ENCODE data around the gene SIRPG. TPM values are rescaled to one million over a fixed set of nuclear protein-coding genes. Genes with fewer than 3 reads are reported as not detected.

SIRPG gene
- total RNA-seq, 2 experiments from 2014 or later, result 28.0 to 28.3 TPM

DNA sequence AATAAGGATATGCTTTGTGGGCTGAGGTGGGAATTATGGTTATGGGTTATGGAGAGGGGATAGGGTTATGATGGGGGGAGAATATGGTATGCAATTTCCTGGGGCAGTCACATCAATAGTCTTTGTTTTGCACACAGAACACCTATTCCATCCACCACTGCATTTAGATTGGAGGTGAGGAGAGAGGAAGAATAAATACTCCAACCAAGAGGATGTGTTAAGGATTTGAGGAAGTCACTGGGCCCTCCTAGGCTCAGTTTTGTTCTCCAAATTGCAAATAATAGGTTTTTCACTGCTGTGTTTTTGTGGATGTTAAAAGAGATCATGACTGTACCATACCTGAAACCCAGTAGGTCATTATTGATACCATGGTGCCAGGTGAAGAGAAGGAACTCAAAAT is 29.5 kb upstream of the SIRPG start:
- Mint-ChIP-seq H3K27ac (peak overlapping the region; percentile 86), H3K27me3 (no peaks in the 10 kb centered on the region), H3K36me3 (ENCODE audit: low read depth) (peaks cover 33% of the 10 kb centered on the region), H3K9me3 (peaks cover 6% of the 10 kb centered on the region), H3K4me1 (ENCODE audit: low read depth) (peaks cover 84% of the 10 kb centered on the region), H3K4me3 (peak overlapping the region; percentile 88)
- no peak for DNase-seq
- ATAC-seq (ENCODE audit: poor library complexity), result no peak
- no peak overlapping the region for H3K4me3 ChIP-seq (ENCODE audit: low read length)
- H3K9me3 ChIP-seq (ENCODE audit: control insufficient read depth in 1 of 2, insufficient read depth in 1 of 2, low read length in 2 of 2), result peaks cover 9 to 11% of the 10 kb centered on the region in 2 experiments
- no peaks in the 10 kb centered on the region for H3K36me3 ChIP-seq (ENCODE audit: insufficient read depth, low read length)
- ChIA-PET CTCF (no interaction called here), POLR2A (interaction anchor here (1.0 kb wide), 1 partner anchor 10 kb away, joined by 3 read pairs; no protein-coding TSS in a partner anchor)
- peak overlapping the region; percentile 64 to 66 for H3K27ac ChIP-seq (ENCODE audit: low read depth in 1 of 2, low read length in 2 of 2)
- TF ChIP-seq, protein P1, sequence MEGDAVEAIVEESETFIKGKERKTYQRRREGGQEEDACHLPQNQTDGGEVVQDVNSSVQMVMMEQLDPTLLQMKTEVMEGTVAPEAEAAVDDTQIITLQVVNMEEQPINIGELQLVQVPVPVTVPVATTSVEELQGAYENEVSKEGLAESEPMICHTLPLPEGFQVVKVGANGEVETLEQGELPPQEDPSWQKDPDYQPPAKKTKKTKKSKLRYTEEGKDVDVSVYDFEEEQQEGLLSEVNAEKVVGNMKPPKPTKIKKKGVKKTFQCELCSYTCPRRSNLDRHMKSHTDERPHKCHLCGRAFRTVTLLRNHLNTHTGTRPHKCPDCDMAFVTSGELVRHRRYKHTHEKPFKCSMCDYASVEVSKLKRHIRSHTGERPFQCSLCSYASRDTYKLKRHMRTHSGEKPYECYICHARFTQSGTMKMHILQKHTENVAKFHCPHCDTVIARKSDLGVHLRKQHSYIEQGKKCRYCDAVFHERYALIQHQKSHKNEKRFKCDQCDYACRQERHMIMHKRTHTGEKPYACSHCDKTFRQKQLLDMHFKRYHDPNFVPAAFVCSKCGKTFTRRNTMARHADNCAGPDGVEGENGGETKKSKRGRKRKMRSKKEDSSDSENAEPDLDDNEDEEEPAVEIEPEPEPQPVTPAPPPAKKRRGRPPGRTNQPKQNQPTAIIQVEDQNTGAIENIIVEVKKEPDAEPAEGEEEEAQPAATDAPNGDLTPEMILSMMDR (IDR thresholded peaks at IDR 0.05), result no peak
- intact Hi-C loops (cut with DNase I, micrococcal nuclease), result loop anchor here (5.0 to 10.0 kb wide), 2 partner anchors 45 to 48 kb away; no protein-coding TSS in a partner anchor
- H3K4me1 ChIP-seq (ENCODE audit: insufficient read depth, low read length), result peaks cover 25% of the 10 kb centered on the region
- H3K27me3 ChIP-seq (ENCODE audit: control insufficient read depth in 1 of 2, insufficient read depth in 2 of 2, low read length in 2 of 2), result no peaks in the 10 kb centered on the region

DNA sequence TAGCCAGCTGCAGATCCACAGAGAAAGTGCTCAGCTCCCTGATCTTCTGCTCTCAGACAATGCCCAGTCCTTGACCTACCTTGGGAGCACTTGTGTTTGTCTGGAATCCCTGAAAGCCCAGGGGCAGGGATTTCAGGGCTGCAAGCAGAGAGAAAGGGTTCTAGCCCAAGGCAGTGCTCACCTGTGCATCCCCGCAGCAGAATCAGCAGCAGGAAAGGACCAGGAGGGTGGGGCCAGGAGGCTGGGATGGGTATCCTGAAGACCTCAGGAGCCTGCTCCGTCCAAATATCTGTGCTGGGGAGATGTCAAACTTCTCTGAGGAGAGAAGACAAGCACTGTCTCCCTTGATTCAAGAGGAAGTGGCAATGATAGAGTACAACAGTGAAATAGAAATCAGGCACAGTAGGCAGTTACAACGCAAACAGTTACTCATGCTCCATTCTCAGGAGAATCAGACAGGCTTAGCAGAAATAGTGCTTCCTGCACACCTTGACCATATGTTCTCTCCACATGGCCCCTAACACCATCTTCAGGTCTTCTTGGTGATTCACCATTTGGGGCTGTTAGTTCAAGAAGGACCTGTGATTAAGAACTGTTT is 28.7 kb upstream of the SIRPG start:
- ATAC-seq (ENCODE audit: poor library complexity) (peak; percentile 75), DNase-seq (no peak)
- Mint-ChIP-seq H3K27me3 (no peaks in the 10 kb centered on the region), H3K27ac (peak overlapping the region; percentile 86), H3K4me3 (peak overlapping the region; percentile 88), H3K36me3 (ENCODE audit: low read depth) (peaks cover 38% of the 10 kb centered on the region), H3K4me1 (ENCODE audit: low read depth) (peaks cover 84% of the 10 kb centered on the region), H3K9me3 (no peaks in the 10 kb centered on the region)
- Histone ChIP-seq H3K36me3 (ENCODE audit: insufficient read depth, low read length) (no peaks in the 10 kb centered on the region), H3K27ac (ENCODE audit: low read depth in 1 of 2, low read length in 2 of 2) (peak overlapping the region; percentile 64 to 66), H3K9me3 (ENCODE audit: control insufficient read depth in 1 of 2, insufficient read depth in 1 of 2, low read length in 2 of 2) (peaks cover 8 to 12% of the 10 kb centered on the region in 2 experiments), H3K4me1 (ENCODE audit: insufficient read depth, low read length) (peaks cover 28% of the 10 kb centered on the region), H3K27me3 (ENCODE audit: control insufficient read depth in 1 of 2, insufficient read depth in 2 of 2, low read length in 2 of 2) (no peaks in the 10 kb centered on the region), H3K4me3 (ENCODE audit: low read length) (peak overlapping the region; percentile 49)
- TF ChIP-seq, protein P1 (IDR thresholded peaks at IDR 0.05), result no peak
- CTCF ChIA-PET, result no interaction called here
- POLR2A ChIA-PET, result interaction anchor here (1.1 to 3.0 kb wide), 2 partner anchors 11 to 19 kb away, joined by 3 to 21 read pairs; no protein-coding TSS in a partner anchor
- intact Hi-C loops (cut with DNase I, micrococcal nuclease), result loop anchor here (5.0 to 10.0 kb wide), 2 partner anchors 46 to 49 kb away; no protein-coding TSS in a partner anchor

DNA sequence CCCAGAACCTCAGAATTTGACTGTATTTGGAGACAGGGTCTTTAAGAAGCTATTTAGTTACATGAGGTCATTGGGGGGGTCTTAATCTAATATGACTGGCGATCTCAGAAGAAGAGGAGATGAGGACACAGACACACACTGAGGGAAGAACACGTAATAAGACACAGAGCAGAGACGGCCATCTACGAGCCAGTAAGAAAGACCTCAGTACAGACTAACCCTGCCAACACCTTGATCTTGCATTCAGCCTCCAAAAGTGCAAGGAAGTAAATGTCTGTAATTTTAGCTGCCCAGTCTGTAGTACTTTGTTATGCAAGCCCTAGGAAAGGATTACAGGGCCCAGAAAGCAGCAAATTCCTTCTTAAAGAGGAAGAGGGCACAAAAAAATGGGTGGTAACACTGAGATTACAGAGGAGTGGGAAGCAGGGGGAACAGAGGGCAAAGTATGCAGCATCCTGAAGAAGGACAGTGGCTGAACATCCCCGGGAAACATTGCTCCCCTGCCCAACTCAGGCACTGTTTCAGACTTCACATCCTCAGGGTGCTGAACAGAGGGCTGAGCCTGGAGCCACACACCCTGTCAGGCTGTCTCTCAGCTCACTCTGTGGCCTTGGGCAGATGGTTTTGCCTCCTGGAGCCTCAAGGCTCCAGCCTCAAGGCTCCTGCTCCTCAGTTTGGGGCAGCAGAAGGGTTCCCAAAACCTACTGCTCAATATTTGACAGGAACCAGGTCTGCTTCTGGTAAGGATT is 27.9 kb upstream of the SIRPG start:
- Histone ChIP-seq H3K4me3 (ENCODE audit: low read length) (peak overlapping the region; percentile 49), H3K27me3 (ENCODE audit: control insufficient read depth in 1 of 2, insufficient read depth in 2 of 2, low read length in 2 of 2) (no peaks in the 10 kb centered on the region), H3K9me3 (ENCODE audit: control insufficient read depth in 1 of 2, insufficient read depth in 1 of 2, low read length in 2 of 2) (peaks cover under 1 to 12% of the 10 kb centered on the region in 2 experiments), H3K36me3 (ENCODE audit: insufficient read depth, low read length) (no peaks in the 10 kb centered on the region), H3K4me1 (ENCODE audit: insufficient read depth, low read length) (peaks cover 31% of the 10 kb centered on the region), H3K27ac (ENCODE audit: low read depth in 1 of 2, low read length in 2 of 2) (peak overlapping the region; percentile 64 to 66)
- TF ChIP-seq, protein P1 (IDR thresholded peaks at IDR 0.05), result no peak
- DNase-seq, result peak in 1 of 14 experiments; percentile 37
- no peaks in the 10 kb centered on the region for H3K27me3 Mint-ChIP-seq
- peaks cover 43% of the 10 kb centered on the region for H3K36me3 Mint-ChIP-seq (ENCODE audit: low read depth)
- ChIA-PET POLR2A (interaction anchor here (1.0 to 3.0 kb wide), 4 partner anchors 10 to 30 kb away, joined by 3 to 21 read pairs (median 3); no protein-coding TSS in a partner anchor), CTCF (interaction anchor here (0.7 to 1.2 kb wide), 2 partner anchors 182 to 248 kb away, joined by 3 to 5 read pairs; no protein-coding TSS in a partner anchor)
- H3K9me3 Mint-ChIP-seq, result no peaks in the 10 kb centered on the region
- H3K27ac Mint-ChIP-seq, result peak overlapping the region; percentile 86
- ATAC-seq (ENCODE audit: poor library complexity), result peak; percentile 43
- peak overlapping the region; percentile 88 for H3K4me3 Mint-ChIP-seq
- intact Hi-C loops (cut with DNase I, micrococcal nuclease), result loop anchor here (5.0 to 10.0 kb wide), 2 partner anchors 47 to 49 kb away; no protein-coding TSS in a partner anchor
- peaks cover 90% of the 10 kb centered on the region for H3K4me1 Mint-ChIP-seq (ENCODE audit: low read depth)

Data from CD4-positive, alpha-beta T cell (primary cell).